Pancreas (tissue), 10 donors: ENCODE measurements around the gene DGKH. TPM values are rescaled to one million over a fixed set of nuclear protein-coding genes. Genes with fewer than 3 reads are reported as not detected.

Experiments
- ATAC-seq, 4 donors: fragments of 200-7000 bp; cut with Tn5 transposase; one replicate each; pipeline versions ENCODE4 v1.8.0 to v1.9.1; 2020; ENCODE audit warnings: mild to moderate bottlenecking in 4 of 4, moderate library complexity in 4 of 4
- DNase-seq, 6 donors: peaks; one replicate each; pipeline ENCODE4 v3.0.0-alpha.2; 2020
- FAIRE-seq: peaks from 2 replicates; lab custom pipeline; 2012; peaks lifted over from hg19 to GRCh38; lab: Jason Lieb, UNC
- H3K27ac ChIP-seq, 4 donors: fragments of 200-600 bp; sonication (generic); 1 replicate in 3 of 4; 2 replicates in 1 of 4; pipeline versions ENCODE4 v1.5.0 to v1.8.0; 2020
- H3K27me3 ChIP-seq, 4 donors: fragments of 200-600 bp; one replicate each; pipeline ENCODE4 v1.8.0; 2021
- H3K36me3 ChIP-seq, 3 donors: fragments of 200-600 bp; sonication (generic) in 1 of 3; one replicate each; pipeline versions ENCODE4 v1.5.0 to v1.8.0; 2020 to 2021
- H3K4me1 ChIP-seq, 3 donors: fragments of 200-600 bp; one replicate each; pipeline ENCODE4 v1.8.0; 2021
- H3K4me3 ChIP-seq, 4 donors: fragments of 200-600 bp; sonication (generic) in 2 of 4; one replicate each; pipeline versions ENCODE4 v1.5.0 to v1.8.0; 2020 to 2021
- H3K9me3 ChIP-seq, 4 donors: fragments of 200-600 bp; one replicate each; pipeline ENCODE4 v1.8.0; 2021
- WGBS, 2 donors: extraction: QIAGEN DNeasy Blood & Tissue Kit; methylation state at CpG; one replicate each; pipeline ENCODE4 v1.1.7; 2013; 5-methylcytosine and 5-hydroxymethylcytosine counted together
- intact Hi-C, 3 donors: fragments of 100-400 bp; cut with DNase I; formaldehyde crosslinking; loops; one replicate each; pipeline versions ENCODE4 v1.11.1 to v1.14.2; 2022
- polyA plus RNA-seq, 2 donors: library from polyadenylated mRNA; stranded (reverse); fragments of 200-250 nt; gene quantifications; one replicate each; pipeline ENCODE4 v1.2.3, GENCODE V29; 2013
- total RNA-seq, 6 donors: library from RNA; stranded (reverse); fragmentation: NEBNext Ultra II Directional in 4 of 6; extraction: Animal tissue kit (Norgen Biotek cat#: 25700) in 4 of 6; gene quantifications; one replicate each; pipeline versions ENCODE4 v1.2.1 to v1.2.4, GENCODE V29; 2021 to 2023
- TF ChIP-seq, protein P1 (sequence below), 4 donors: fragments of 200-600 bp; sonication (generic) in 3 of 4; IDR thresholded peaks; one replicate each; pipeline versions ENCODE4 v1.5.0 to v1.8.0; 2021; ENCODE audit warnings: antibody characterized with exemption in 4 of 4
- donor health status: healthy with polysubstance abuse.
- donor health status: DM: no; HTN: no; CAD: no; lungs with moderate emphysema.
- donor health status: DM: no; HTN: no; CAD: no.
- donor health status: control.
- donor health status: control.
- donor health status: Bipolar disorder and iron deficiency.
- donor health status: DM: yes; HTN: yes; CAD: no.
- donor health status: DM: no; HTN: no; CAD: no.
- donor health status: DM: no; HTN: no; CAD: no.
- donor health status: DM: yes; HTN: yes; CAD: no.

The DGKH gene
- total and polyA plus RNA-seq, 8 donors = 0.87 to 5.0 (median 1.6) TPM

GRCh38 chr13:42047561-42048341 lies 697 bp upstream of the DGKH start:
- peaks cover 0 to 12% (median 0%) of the 10 kb centered on the region in 3 donors for H3K4me1 ChIP-seq
- FAIRE-seq (no peak), DNase-seq (peak in 5 of 6 donors; percentile 33 to 74 (median 39)), ATAC-seq (peak; percentile 29 to 65 (median 49))
- 1% methylated on average over 50 of the region's 50 CpGs for WGBS, 2 donors
- intact Hi-C loops = no loop called here
- peak overlapping the region; percentile 74 to 91 (median 82) for H3K4me3 ChIP-seq
- no peaks in the 10 kb centered on the region for H3K9me3 ChIP-seq
- TF ChIP-seq, protein P1, sequence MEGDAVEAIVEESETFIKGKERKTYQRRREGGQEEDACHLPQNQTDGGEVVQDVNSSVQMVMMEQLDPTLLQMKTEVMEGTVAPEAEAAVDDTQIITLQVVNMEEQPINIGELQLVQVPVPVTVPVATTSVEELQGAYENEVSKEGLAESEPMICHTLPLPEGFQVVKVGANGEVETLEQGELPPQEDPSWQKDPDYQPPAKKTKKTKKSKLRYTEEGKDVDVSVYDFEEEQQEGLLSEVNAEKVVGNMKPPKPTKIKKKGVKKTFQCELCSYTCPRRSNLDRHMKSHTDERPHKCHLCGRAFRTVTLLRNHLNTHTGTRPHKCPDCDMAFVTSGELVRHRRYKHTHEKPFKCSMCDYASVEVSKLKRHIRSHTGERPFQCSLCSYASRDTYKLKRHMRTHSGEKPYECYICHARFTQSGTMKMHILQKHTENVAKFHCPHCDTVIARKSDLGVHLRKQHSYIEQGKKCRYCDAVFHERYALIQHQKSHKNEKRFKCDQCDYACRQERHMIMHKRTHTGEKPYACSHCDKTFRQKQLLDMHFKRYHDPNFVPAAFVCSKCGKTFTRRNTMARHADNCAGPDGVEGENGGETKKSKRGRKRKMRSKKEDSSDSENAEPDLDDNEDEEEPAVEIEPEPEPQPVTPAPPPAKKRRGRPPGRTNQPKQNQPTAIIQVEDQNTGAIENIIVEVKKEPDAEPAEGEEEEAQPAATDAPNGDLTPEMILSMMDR (IDR thresholded peaks at IDR 0.05) = no peak
- H3K27ac ChIP-seq = peak overlapping the region; percentile 59 to 83 (median 74)
- no peaks in the 10 kb centered on the region for H3K36me3 ChIP-seq
- no peaks in the 10 kb centered on the region for H3K27me3 ChIP-seq

DNA sequence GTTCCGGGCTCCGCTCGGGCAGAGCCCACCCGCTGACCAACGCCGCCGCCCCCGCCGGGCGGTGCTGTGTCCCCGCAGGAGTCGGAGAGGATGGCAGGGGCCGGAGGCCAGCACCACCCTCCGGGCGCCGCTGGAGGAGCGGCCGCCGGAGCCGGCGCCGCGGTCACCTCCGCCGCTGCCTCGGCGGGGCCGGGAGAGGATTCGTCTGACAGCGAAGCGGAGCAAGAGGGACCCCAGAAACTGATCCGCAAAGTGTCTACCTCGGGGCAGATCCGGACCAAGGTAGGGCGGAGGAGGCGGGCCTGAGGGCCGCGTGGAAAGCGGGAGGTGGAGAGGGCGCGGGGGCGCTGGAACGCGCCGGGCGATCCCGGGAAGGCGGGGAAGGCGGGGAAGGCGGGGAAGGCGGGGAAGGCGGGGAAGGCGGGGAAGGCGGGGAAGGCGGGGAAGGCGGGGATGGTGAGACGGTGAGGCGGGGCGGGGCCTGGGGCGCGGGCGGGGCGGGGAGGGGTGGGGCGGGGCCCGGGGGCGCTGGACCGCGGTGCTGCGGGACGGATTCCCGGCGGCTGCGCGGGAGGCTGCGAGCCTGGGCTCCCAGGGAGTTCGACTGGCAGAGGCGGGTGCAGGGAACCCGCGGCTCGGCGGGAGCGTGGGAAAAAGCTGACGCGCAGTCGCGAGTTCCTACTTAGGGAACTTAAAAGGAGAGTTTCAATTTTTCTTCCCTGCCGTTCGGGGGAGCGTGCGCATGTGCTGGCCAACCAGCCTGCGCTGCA lies 421 bp downstream of the DGKH start:
- intact Hi-C loops = no loop called here
- peak; percentile 84 to 91 (median 86) for ATAC-seq
- Histone ChIP-seq H3K27ac (peak overlapping the region; percentile 59 to 83 (median 74)), H3K27me3 (no peaks in the 10 kb centered on the region), H3K4me1 (peaks cover 0 to 12% (median 0%) of the 10 kb centered on the region in 3 donors), H3K9me3 (no peaks in the 10 kb centered on the region), H3K4me3 (peak overlapping the region; percentile 74 to 91 (median 82)), H3K36me3 (no peaks in the 10 kb centered on the region)
- FAIRE-seq = no peak
- WGBS, 2 donors = 0 to 1% methylated on average over 32 to 79 of the region's 91 CpGs
- peak; percentile 79 to 92 (median 87) for DNase-seq
- TF ChIP-seq, protein P1 (IDR thresholded peaks at IDR 0.05) = no peak

DNA sequence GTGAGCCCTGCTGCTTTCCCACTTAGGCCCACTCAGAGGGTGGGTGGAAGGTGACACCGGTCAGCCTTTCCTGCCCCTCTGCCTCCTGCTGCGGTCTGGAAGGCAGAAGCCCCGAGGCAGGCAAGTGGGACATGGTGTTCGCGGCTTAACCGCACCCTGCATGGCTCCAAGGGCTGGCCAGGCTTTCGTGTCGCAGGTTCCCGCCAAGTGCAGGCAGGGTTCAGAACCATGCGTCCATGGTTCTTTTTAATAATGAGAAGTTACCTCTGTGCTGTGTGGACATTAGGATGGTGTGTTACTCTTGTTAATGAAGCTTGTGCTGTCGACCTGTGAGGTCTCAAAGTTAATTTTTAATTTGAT lies 986 bp downstream of the DGKH start:
- H3K27ac ChIP-seq = peak overlapping the region in 3 of 4 donors; percentile 1 to 64 (median 36)
- TF ChIP-seq, protein P1 (IDR thresholded peaks at IDR 0.05) = no peak
- H3K9me3 ChIP-seq = no peaks in the 10 kb centered on the region
- intact Hi-C loops = no loop called here
- ATAC-seq (peak in 2 of 4 donors; percentile 10 to 12), FAIRE-seq (no peak), DNase-seq (no peak)
- no peaks in the 10 kb centered on the region for H3K36me3 ChIP-seq
- peaks cover 0 to 12% (median 0%) of the 10 kb centered on the region in 3 donors for H3K4me1 ChIP-seq
- peak overlapping the region; percentile 21 to 91 (median 76) for H3K4me3 ChIP-seq
- H3K27me3 ChIP-seq = no peaks in the 10 kb centered on the region
- 0 to 1% methylated on average over 11 of the region's 11 CpGs for WGBS, 2 donors

- Histone ChIP-seq H3K4me1 (no peaks in the 10 kb centered on the region), H3K27me3 (no peaks in the 10 kb centered on the region), H3K27ac (no peak overlapping the region), H3K4me3 (no peak overlapping the region), H3K36me3 (no peaks in the 10 kb centered on the region), H3K9me3 (no peaks in the 10 kb centered on the region)
- FAIRE-seq (peak; percentile 9), DNase-seq (no peak), ATAC-seq (no peak)
- TF ChIP-seq, protein P1 (IDR thresholded peaks at IDR 0.05) = no peak
- 73 to 82% methylated on average over 5 of the region's 5 CpGs for WGBS, 2 donors
- intact Hi-C loops = no loop called here
These were observed 6.5 kb downstream of the DGKH start for GRCh38 chr13:42054798-42055499.
